HG02884 (cell line): ENCODE results near the gene PDXK.

Experiments used
- ATAC-seq: cut with Tn5 transposase; IDR thresholded peaks from one replicate; pipeline ENCODE4 v1.9.1; 2021; ENCODE audit warnings: mild to moderate bottlenecking, moderate library complexity; ENCODE audit not compliant: unreplicated experiment

The PDXK gene

DNA sequence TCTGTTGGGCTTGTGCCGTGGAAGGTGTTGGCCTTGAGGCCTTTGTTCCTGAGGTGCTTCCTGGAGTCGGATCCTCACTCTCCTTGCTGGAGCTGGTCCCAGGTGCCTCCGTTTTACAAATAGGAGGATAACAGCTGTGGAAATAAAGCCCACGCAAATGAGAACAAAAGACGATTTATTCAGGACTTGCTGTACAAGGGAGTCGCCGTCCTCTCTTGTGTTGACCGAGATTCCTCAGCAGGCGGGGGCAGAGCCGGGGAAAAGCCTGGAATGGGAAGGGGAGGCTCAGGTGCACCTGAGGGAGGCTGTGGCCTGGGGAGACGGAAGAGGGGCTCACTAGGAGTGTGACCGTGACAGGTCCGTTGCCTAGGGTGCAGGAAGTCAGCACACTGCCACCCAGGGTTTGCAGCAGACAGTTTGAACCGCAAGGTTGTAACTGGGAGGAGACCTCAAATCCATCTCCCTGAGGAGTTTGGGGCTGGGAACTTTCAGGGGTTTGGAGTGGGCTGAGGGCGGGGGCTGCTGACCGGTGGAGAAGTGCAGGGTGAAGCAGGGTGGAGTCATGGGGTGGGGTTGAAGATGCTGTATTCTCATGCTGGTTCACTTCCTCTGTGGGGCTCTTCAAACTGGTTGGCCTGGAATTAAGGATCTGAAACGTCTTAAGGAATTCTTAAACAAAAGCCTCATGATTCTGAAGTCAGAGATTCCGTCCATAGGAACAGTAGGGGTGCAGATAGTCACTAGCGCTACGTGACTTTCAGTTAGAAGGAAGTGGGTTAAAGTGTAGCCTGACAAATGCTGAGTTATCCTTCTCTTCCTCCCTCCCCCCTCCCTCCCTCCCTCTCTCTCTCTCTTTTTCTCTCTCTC, 59.8 kb downstream of the PDXK start:
- ATAC-seq = no peak

- no peak for ATAC-seq
Observed at GRCh38 chr21:43779660-43780059, 60.7 kb downstream of the PDXK start.

DNA sequence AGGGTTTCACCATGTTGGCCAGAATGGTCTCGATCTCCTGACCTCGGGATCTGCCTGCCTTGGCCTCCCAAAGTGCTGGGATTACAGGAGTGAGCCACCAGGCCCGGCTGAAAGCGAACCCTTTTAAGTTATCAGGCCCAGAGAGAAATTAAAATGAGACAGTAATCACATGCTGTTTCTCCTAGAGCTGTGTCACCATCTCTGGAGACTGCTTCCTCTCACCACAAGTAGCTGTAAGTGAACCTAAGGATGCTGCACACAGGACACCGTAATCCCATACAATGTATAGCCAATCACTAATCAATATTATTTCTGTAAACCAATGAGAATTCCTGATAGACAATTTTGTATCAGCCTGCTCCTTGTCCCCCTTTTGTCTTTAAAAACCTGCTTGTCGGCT, 62.9 kb downstream of the PDXK start:
- no peak for ATAC-seq

DNA sequence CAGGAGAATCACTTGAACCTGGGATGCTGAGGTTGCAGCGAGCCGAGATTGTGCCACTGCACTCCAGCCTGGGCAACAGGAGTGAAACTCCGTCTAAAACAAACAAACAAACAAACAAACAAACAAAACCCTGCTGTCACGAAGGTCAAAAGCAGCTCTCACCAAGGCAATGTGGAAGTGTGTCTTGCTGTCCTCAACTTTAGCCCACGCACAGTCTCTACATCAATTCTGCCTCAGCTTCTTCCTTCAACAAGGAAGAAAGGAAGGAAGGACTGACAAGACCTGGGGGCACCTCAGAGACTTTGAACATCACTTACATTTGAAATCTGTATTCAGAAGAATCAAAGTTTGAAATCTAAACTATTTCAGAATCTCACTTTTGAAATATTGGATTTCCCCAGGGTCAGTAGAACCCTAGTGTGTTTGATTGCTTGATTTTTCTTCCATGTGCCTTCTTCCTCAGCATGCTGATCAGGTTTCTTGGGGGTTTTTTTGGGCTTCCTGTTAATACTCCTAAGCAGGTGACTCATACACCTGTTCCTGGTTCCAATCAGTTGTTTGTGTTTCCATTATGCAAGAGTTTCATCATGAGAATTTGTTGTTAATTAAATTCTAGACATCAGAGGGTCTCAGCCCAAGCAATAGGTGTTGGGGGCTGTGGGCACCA, 63.6 kb downstream of the PDXK start:
- no peak for ATAC-seq

- no peak for ATAC-seq
Observed at GRCh38 chr21:43783098-43783700, 64.3 kb downstream of the PDXK start.

GRCh38 chr21:43785134-43785533, 66.2 kb downstream of the PDXK start:
- ATAC-seq = no peak

DNA sequence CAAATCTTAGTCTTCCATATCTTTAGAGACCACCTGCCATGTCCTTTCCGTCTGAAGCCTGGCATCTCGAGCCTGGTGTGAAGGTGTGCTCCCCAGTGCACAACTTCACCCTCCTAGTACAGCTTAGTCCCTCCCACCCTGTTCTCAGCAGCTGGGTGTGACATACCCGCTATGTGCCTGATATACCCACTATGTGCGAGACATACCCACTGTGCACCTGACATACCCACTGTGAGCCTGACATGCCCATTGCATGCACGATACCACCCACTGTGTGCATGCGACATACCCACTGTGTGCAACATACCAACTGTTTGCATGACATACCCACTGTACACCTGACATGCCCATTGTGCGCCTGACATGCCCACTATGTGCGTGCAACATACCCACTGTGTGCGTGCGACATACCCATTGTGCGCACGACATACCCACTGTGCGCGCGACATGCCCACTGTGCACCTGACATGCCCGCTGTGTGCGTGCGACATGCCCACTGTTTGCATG, 67.4 kb downstream of the PDXK start:
- ATAC-seq = no peak

DNA sequence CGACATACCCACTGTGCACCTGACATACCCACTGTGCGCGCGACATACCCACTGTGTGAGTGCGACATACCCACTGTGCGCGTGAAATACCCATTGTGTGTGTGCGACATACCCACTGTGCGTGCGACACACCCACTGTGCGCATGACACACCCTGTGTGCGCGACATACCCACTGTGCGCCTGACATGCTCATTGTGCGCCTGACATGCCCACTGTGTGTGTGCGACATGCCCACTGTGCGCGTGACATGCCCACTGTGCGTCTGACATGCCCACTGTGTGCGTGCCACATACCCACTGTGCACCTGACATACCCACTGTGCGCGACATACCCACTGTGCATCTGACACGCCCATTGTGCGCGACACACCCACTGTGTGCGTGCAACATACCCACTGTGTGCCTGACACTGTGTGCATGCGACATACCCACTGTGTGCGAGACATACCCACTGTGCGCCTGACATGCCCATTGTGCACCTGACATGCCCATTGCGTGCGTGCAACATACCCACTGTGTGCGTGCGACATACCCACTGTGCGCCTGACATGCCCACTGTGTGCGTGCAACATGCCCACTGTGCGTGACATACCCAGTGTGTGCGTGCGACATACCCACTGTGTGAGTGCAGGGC, 68.0 kb downstream of the PDXK start:
- no peak for ATAC-seq

GRCh38 chr21:43789276-43790009, 70.5 kb downstream of the PDXK start, which contains the start of gene RRP1:
Gene RRP1 (plus strand): TSS chr21:43789577. CDS start chr21:43789630, 53 bp downstream.
- peak; percentile 81 for ATAC-seq

DNA sequence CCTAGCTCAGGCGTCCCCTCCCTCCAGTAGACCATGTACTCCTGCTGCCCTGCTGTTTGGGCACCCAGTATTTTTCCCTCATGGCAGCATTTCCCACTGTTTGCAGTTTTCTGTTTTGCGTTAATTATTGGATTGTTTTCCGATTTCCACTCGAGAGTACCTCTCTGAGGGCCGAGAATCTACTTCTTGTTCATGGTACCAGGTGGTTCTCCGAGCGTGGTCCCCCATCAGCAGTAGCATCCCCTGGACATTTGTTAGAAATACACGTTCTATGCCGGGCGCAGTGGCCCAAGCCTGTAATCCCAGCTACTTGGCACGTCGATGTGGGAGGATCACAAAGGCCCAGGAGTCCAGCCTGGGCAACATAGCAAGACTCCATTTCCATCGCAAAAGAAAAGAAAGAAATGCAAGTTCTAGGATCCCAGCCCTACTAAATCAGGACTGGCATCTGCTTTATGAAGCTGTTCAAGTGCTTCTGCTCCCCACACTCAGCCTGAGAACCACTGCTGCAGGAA, 71.1 kb downstream of the PDXK start:
- no peak for ATAC-seq

DNA sequence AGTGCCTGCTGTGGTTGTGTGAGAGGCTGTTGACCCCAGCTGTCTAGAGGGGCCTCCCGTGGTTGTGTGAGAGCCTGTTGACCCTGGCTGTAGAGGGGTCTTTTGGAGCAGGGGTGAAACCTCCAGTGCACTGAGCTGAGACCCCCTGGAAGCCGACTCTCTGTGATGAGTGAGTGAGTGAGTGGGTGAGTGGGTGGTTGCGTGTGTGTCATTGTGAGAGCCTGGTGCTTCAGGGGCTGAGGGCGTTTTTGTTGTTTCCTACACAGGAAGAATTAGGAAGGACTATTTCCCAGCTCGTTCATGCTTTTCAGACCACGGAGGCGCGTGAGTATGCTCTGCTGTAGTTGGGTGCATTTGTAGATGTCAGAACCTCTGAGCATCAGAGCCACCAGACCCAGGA, 73.5 kb downstream of the PDXK start:
- ATAC-seq = no peak

DNA sequence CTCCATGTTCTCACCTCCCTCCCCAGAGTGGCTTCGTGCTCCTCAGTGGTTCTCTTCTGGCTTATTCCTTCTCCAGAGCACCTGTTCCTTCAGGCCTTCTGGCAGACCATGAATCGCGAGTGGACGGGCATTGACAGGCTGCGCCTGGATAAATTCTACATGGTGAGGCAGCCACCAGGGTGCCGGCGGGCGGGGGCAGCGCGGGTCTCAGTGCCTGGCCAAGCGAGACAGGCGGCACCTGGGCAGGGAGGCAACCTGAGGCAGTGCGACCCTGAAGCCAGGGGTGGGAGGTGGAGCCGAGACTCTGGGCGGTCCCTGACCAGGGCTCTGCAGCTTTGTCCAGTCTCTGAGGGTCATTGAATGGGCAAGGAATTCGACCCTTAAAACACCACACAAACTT, 74.3 kb downstream of the PDXK start:
- ATAC-seq = no peak

DNA sequence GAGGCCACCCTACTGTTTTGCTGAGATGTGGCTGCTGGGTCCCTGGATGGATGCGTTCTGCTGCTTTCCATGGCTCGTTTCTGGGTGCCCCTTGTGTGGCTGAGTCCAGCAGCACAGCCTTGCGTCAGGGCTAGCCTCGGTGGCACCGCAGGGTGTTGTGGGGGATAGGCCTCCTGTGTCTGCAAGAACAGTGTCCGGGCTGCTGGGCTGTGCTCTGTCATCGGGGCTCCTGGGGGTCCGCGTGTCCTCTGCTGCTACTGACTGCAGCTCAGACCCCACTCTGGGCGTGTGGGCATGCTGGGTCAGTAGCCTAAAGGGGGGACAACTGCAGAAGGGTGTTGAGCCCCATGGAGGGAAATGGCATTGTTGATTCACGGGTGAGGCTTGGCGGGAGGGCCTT, 75.4 kb downstream of the PDXK start:
- ATAC-seq = no peak

- ATAC-seq = no peak
Observed at GRCh38 chr21:43794857-43795256, 75.9 kb downstream of the PDXK start.

DNA sequence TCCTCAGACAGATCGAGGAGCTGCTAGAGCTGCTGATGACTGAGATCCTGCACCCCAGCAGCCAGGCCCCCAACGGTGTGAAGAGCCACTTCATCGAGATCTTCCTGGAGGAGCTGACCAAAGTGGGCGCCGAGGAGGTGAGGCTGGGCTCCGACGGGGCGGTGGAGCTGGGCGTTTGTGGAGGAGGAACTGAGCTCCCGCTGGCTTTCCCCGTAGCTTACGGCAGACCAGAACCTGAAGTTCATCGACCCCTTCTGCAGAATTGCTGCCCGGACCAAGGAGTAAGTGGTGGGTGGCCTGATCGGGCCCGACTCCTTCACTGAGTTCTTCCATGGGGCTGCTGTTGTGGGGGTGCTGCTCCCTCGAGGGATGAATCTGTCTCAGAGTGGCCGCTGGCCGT, 78.5 kb downstream of the PDXK start:
- ATAC-seq = no peak

- ATAC-seq = no peak
Observed at GRCh38 chr21:43797925-43798715, 79.2 kb downstream of the PDXK start.

- ATAC-seq = no peak
Observed at GRCh38 chr21:43799301-43799840, 80.4 kb downstream of the PDXK start.

DNA sequence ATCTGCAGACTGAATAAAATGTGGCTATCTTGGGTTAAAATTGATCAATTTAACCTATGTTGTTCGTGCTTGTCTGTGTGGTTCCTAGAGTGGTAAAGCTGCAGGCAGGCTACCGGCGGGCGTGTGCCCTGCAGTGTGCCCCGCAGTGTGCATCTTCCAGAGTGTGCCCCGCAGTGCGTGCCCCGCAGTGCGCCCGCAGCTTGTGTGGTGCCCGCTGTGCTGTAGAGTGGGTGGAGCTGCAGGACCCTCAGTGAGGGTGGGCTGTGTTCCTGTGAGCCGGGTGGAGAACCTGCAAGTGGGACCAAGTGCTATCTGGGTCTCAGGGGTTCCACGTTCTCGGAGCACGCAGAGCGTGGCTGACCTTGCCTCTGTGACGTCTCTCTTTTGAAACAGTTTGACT, 81.2 kb downstream of the PDXK start:
- ATAC-seq = no peak

GRCh38 chr21:43800566-43800965, 81.6 kb downstream of the PDXK start:
- ATAC-seq = no peak
